ENCODE measurements around the gene PRICKLE2.
A peak's percentile ranks its signal among the peaks of the same experiment; 100 is the strongest.

Gene PRICKLE2

DNA sequence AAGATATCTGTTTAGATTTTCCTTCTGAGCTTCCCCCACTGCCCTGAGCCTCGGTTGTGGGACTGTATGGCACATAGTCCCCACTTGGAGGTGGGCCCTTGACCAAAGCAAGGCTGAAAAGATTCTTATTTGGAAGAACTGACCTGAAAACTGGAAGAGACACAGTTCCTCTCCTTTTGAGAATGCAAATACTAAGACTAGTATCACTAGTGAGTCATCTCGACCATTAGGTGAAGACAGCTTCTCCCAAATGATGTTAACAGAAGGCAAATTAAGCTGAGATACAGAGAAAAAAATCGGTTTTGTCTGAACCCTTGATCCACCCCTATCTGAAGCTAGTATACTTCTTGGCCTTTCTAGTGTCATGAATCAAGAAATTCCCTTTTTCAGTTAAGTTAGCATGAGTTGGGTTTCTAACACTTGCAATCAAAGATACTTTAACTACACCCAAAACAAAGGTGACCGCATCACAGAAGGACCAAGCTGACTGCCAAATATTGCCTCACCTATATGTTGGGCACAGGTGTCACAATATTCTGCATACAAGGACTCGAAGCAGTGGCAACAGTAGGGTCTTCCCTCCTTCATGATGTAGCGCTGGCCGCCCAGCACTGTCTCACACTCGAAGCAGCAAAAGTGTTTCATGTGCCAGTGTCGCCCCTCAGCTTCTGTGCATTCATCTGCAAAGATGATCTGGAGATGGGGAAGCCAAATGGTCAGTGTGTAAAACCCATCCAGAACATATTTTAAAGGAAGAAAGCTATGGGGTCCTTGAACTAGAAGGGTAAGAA is 72.4 kb downstream of the PRICKLE2 start:
- no peak for DNase-seq

DNA sequence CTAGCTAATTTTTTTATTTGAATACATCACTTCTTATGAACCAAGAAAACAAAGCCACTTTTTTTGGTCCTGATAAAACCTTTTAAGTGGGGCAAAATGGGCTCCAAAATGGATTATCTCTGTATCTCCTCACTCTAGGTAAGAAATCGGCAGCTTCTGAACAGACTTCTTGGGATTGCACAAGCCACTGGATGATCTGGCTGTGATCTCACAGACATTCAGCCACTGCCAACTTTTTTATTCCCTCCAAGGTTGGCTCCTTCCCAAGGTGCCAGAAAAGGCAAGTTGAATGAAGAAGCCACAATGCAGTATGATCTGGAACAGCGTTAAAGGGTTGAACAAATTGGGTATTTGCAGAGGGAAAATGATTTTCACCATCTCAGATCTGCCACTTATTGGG is 73.2 kb downstream of the PRICKLE2 start:
- peak; percentile 69 for DNase-seq

GRCh38 chr3:64151342-64151871 is 73.9 kb downstream of the PRICKLE2 start:
- no peak for DNase-seq

GRCh38 chr3:64150623-64151207 is 74.6 kb downstream of the PRICKLE2 start:
- peak; percentile 75 for DNase-seq

DNA sequence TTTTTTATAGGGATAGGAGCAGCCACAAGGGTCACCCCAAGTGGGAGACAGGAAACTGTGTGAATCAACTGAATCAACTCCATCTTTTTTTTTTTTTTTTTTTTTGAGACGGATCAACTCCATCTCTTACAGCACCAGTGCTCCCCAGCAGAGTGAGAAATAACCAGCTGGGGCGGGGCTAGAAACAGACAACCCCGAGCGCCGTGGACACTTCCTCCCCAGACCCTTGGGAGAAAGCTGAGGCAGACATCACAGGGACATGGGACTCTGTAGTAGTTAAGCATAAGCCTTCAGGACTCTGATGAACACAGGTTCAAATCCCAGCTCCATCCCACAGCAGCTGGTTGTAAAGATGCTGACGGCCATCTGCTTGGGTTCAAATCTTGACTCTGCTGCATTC is 75.4 kb downstream of the PRICKLE2 start:
- no peak for DNase-seq

GRCh38 chr3:64148955-64149653 is 76.2 kb downstream of the PRICKLE2 start:
- no peak for DNase-seq

GRCh38 chr3:64147211-64147610 is 78.1 kb downstream of the PRICKLE2 start:
- no peak for DNase-seq

GRCh38 chr3:64145438-64145837 is 79.8 kb downstream of the PRICKLE2 start:
- no peak for DNase-seq

DNA sequence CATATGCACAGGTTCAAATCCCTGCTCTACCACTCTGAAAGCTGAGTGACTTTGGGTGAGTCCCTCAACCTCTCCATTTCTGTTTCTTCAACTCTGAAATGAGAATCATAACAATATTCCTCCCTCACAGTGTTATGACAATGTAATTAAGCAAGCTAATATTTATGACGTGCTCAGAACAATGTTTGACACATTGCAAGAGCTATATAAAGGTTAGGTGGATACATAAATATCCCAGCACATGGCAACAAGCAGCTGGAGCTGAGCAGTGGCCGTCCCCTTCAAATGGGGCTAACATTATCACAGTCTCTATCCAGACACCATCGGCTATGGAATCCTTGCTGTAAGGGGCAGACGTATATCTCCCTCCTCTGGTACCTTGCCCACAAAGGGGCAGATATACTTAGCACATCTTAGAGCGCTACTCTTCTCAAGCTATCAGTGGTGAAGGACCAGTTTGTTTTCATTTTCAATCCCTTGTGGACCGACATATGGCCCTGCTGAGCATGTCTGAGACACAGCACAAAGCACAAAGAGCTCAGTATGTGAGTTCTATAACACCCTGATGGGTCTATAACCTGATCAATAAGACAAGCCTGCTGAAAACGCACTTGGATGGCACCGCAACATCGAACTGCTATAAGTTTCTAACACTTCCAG is 80.9 kb downstream of the PRICKLE2 start:
- DNase-seq: no peak

DNA sequence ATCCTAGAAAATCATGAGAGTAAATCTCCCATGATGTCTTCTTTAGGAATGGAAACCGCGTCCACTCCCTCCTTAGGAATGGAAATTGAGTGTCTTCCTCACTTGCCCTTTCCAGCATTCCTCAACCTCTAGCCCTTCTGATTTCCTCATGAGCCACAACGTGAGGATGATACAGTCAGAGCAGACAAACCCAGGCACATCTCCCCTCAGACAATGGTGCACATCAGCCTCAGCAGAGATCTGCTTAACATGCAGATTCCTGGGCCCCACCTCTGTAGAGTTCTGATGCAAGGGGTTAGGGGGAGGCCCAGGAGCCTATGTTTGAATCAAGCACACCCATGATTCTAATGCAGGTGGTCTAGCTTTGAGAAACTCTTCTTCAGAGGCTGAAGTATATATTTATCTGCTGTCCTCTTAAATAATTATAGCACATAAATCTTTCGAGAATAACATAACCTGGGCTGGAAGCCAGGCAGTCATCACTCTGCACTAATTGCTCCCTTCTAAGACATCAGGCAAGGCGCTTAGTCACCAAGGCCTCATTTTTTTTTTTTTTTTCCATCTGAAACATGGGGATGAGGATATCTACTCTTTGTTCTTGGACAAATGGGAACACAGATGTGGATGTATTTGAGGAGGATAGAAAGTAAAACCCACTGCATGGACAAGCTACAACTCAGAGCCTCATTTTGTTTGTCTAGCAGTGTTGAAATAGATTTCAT is 81.7 kb downstream of the PRICKLE2 start:
- peak; percentile 90 for DNase-seq

- no peak for DNase-seq
Measured at GRCh38 chr3:64141476-64141875, 83.8 kb downstream of the PRICKLE2 start.

DNA sequence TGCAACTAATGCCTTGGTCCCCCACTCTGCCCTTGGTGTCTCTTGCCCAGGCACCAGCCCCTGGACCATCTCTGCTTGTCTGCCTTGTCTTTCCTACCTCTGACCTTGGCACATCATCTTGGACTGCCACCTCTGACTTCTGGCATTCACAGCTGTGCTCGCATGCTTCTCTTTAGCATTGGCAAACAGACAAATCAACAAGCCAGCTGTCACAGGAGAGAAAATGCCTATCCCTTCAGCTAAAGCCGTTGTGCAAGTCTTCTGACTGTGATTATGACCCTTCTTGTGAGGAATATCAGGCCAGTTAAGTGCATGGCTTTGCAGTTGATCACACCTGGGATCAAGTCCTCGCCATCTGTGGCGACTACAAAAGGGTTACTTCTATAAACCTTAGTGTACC is 84.6 kb downstream of the PRICKLE2 start:
- no peak for DNase-seq

DNA sequence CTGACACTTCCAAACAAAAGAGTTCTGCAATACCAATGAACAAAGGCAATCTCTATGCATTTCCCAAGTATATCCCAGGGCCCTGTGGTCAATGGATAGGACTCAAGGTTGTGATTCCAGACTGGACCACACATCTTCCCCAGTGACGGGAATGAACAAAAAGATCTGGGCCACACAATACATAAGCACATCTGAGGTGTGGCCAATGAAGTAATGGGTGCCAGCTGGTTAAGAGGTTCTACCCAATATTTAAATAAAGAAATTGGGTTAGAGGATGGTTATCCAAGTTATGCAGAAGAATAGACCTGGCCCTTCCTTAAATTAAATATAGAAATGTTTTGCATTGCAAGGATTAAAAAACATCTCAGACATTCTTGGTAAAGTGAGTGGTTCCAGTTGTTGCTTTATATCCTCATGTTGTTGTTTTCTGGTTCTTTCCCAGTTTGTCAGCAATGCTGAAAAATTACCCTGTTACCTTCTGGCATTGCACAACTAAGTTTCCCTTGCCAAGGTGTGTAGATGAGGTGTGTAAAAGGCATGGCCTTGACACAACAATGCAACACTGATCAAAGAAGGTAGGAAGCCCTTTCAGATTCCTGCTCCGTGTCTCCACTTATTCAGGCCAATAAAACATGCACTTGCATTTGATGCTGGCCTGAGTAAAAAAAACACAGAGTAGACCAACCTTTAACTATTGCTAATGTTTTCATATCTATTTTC is 86.5 kb downstream of the PRICKLE2 start:
- DNase-seq: no peak

DNA sequence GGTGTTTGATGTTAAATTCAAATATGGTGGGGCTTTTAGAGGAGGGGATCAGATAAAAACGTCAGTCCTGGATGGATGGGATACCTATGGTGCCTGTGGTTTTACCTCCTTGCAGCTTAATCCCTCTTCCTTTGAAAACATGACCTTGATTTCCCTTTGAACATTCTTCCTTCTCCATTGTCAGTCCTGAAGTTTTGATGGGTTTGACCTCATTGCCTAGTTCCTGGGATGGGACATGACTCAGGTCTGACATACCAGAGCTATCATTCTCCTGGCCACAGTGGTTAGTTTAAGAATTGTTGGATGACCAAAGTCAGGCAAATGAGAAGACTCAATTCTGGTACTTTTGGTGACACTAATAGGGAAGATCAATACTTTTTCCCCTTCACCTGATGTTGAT is 87.2 kb downstream of the PRICKLE2 start:
- peak; percentile 50 for DNase-seq

- DNase-seq: no peak
Measured at GRCh38 chr3:64134882-64135281, 90.4 kb downstream of the PRICKLE2 start.

GRCh38 chr3:64133987-64134386 is 91.3 kb downstream of the PRICKLE2 start:
- no peak for DNase-seq

- DNase-seq: no peak
Measured at GRCh38 chr3:64133272-64133671, 92.0 kb downstream of the PRICKLE2 start.

DNA sequence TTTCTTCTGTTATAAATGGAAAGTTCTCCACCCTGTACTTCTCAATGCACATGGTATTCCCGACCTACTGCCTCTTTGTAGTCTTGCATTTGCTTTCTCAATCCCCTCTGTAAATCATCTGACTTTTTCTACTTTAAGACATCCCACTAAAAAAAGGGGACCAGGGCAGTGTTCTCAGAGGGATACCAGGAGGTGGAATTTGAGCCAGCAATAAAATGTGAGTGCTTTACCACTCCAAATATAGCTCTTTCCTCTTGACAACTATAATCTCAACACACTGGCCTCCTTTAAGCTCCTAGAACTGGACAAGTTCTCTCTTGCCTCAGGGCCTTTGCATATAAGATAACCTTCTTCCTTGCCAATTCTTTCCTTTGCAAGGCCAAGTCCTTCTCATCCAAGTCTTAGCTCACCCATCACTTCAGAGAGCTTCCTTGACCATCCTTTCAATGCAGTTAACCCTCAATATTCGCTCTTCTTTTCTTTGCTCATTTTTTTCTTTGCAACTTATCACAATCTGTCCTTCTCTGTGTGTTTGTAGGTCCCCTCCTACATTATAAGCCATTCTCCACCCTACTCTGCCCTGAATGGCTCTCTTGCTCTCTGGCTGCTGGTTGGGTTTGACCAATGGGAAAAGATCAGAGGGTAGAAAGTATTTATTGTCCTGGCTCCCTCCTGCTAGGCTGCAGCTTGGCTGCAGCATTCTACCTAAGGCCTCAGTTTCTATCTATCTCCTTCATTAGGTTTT is 93.4 kb downstream of the PRICKLE2 start:
- DNase-seq: no peak

- no peak for DNase-seq
Measured at GRCh38 chr3:64130436-64130835, 94.8 kb downstream of the PRICKLE2 start.

GRCh38 chr3:64129581-64129980 is 95.7 kb downstream of the PRICKLE2 start:
- no peak for DNase-seq

- no peak for DNase-seq
Measured at GRCh38 chr3:64129106-64129505, 96.2 kb downstream of the PRICKLE2 start.

Measured in EL (cell line).